NCI-H526 (cell line): ENCODE data around the gene QSER1.
"Not testable (repeated sequence)": the region's sequence is repeated elsewhere in the genome, so short reads cannot be mapped to it uniquely, and the experiment has no call there.

Experiments used
- DNase-seq, 2 experiments: peaks; one replicate each; lab custom pipeline; 2025; lab: John Stamatoyannopoulos, UW

The QSER1 gene

DNA sequence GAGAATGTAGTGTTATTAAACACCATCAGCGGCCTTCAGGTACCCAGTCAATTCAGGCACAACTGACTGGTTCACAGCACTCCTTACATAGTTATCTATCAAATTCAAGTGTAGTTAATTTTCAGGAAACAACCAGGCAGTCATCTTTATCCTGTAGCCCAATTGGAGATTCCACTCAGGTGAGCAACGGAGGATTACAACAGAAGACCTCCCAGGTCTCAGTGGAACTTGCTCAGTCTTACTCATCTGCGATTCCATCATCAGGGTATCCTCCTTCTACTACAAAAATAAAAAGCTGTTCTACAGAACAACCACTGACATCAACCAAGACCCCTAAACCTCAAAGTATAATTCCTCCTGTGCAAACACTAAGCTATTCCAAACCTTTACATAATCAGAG lies 39.6 kb downstream of the QSER1 start:
- DNase-seq, result no peak

DNA sequence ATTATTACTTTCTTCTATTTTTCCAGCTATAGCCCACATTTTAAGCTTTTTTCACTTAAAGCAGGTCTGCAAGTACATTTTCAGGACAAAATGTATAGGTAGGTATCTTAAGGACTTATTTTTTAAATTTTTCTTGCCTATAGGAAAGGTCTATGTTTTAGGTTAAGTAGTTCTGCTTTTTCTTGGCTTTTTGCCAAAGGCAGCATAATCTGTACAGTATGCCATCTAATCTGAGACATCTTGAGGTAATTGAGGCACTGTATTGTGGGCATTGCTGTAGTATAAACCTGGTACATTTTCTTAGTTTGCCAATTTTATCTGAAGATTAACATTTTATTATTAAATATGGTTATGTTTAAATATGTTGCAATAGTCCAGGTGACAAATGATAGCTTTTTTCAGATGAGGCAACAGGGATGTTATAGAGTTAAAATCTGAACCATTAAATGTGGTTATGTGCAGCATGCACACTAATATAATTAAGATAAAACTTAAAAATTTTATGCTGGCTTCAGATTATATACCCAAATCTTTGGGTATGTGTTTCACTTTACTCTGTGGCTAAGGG lies 42.9 kb downstream of the QSER1 start:
- DNase-seq, result no peak

GRCh38 chr11:32936178-32936577 lies 43.6 kb downstream of the QSER1 start:
- DNase-seq, result not testable (repeated sequence)

DNA sequence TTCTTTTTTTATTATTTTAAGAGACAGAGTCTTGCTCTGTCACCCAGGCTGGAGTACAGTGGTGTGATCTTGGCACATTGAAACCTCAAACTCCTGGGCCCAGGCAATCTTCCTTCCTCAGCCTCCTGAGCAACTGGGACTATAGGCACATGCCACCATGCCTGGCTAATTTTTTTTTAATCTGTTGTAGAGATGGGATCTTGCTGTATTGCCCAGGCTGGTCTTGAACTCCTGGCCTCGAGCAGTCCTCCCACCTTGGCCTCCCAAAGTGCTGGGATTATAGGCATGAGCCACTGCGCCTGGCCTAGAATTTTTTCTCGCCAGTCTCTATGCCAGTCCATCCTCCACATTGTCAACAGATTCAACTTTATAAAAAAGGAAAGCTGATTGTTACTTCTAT lies 44.7 kb downstream of the QSER1 start:
- DNase-seq, result not testable (repeated sequence)

- DNase-seq, result no peak
Observed at GRCh38 chr11:32939046-32939445, 46.4 kb downstream of the QSER1 start.

DNA sequence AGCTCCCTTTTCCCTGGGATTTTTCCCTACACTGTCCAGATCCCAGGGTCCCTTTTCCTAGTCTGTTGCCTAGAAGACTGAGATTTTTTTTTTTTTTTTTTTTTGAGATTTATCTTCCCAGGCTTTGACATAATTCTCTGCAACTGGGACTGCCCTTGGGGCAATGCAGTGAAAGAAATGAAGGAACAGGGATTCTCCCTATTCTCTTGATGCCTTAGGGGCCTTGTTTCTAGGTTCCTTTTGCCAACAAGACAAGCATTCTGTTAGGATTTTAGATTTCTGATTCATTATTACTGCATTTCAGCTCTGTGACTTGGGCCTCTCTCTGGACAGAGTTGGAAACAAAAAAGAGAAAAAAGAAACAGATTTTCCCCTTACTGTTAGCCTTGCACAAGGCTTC lies 47.3 kb downstream of the QSER1 start:
- DNase-seq, result no peak

GRCh38 chr11:32940865-32941264 lies 48.3 kb downstream of the QSER1 start:
- DNase-seq, result no peak

DNA sequence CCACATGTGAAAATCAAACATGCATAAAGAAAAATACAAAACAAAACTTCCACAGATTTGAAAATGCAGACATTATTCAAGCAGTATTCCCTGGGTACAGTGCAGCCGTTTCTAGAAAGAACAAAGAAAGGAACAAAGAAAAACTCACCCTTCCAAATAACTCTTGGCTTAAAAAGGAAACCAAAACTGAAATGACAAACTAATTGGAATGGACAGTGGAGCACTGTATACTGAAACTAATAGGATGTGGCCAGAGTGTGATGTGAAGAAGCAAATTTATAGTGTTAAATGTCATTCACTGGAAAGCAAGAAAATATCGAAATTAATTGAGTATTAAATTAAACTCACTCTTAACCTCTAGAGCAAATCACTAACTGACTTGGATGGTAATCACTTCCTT lies 55.4 kb downstream of the QSER1 start:
- no peak for DNase-seq

DNA sequence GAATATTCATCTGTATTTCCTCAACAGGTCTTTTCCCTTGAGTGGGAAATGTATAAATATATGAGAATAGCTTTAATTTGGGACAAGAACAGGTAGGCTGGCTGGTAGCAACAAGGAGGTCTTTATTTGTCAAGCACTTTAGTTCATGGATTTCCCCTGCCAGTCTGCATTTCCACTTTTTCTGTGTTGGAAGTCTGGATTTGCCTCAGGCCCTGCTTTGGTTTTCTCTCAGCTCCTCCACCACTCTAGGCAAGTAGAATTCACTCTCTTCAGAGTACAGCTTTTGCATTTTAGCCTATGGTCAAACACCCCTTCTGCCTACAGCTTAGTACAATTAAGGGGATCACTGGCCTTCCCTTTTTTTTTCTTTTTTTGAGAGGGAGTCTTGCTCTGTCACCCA lies 57.1 kb downstream of the QSER1 start:
- DNase-seq, result no peak

GRCh38 chr11:32952421-32952820 lies 59.8 kb downstream of the QSER1 start:
- no peak for DNase-seq

DNA sequence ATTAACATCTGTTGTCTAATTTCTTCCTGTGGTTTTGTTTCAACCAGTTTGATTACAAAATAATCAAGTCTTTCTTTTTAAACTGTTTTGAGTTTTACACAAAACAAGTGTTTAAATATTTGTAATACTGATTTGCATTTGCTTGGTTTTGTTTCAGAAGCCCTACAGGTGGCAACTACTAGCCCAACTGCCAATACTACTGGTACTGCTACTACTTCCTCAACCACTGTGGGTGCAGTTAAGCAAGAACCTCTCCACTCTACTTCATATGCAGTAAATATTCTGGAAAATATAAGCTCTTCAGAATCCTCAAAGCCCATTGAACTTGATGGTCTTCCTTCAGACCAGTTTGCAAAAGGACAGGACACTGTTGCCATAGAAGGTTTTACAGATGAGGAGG lies 61.1 kb downstream of the QSER1 start:
- DNase-seq, result peak; percentile 33 to 38

DNA sequence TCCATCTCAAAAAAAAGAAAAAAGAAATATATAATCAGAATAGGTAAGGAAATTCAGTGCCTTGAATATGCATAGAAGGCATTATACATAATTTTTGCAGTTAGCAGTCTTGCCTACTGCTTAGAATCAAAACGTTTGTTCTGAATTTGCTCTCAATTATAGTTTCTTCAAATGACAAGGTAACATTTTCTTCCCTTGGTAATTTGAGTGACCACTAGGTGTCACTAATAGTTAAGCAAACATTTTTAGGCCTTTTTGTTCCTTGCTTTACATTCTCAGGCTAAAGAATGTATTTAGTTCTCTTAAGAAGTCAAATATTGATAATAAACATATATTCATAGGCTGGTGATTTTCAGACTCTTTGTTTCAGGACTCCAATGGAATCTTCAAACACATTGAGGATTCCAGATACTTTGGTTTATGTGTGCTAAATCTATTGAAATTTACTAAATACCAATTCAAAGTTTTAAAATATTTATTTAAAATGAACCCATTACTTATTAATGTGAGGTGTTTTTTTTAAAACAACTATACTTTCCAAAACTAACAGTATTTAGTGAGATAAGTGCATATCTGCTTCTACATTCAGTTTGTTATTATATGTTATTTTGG lies 68.0 kb downstream of the QSER1 start:
- DNase-seq, result peak; percentile 67 to 81

DNA sequence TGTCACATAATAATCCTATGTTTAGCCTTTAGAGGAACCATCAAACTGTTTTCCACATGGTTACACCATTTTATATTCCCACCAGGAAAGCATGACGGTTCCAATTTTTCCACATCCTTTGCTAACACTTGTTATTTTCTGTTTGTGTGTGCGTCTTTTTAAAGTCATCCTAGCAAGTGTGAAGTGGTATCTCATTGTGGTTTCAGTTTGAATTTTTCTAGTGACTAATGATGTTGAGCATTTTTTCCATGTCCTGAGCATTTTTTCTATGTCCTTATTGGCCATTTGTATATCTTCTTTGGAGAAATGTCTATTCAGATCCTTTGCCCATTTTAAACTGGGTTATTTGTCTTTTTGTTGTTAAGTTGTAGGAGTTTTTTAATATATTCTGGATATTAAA lies 69.4 kb downstream of the QSER1 start:
- no peak for DNase-seq

DNA sequence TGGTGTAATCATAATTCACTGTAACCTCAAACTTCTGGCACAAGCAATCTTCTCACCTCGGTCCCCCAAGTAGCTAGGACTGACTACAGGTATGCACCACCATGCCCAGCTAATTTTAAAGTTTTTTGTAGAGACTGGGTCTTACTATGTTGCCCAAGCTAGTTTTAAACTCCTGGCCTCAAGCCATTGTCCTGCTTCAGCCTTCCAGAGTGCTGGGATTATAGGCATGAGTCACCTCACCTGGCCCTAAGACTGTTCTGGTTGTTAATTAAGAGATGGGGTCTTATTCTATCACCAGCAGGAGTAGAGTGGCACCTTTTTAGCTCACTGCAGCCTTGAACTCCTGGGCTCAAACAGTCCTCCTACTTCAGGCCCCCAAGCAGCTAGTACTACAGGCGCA lies 71.1 kb downstream of the QSER1 start:
- DNase-seq, result no peak

- DNase-seq, result no peak
Observed at GRCh38 chr11:32968541-32968940, 75.9 kb downstream of the QSER1 start.

GRCh38 chr11:32972233-32972632 lies 79.6 kb downstream of the QSER1 start:
- not testable (repeated sequence) for DNase-seq

- no peak for DNase-seq
Observed at GRCh38 chr11:32972781-32973180, 80.2 kb downstream of the QSER1 start.

- no peak for DNase-seq
Observed at GRCh38 chr11:32982626-32983025, 90.0 kb downstream of the QSER1 start.

GRCh38 chr11:32983506-32983905 lies 90.9 kb downstream of the QSER1 start:
- no peak for DNase-seq

GRCh38 chr11:32985600-32985999 lies 93.0 kb downstream of the QSER1 start:
- no peak for DNase-seq

DNA sequence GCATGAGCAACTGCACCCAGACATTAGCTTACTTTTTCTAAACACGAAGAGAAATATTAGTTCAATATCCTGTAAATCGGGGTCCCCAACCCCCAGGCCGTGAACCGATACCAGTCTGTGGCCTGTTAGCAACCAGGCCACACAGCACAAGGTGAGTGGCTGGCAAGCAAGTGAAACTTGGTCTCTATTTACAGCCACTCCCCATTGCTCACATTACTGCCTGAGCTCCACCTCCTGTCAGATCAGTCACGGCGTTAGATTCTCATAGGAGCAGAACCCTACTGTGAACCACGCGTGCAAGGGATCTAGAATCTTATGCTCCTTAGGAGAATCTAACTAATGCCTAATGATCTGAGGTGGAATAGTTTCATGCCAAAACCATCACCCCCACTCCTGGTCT lies 95.2 kb downstream of the QSER1 start:
- no peak for DNase-seq

DNA sequence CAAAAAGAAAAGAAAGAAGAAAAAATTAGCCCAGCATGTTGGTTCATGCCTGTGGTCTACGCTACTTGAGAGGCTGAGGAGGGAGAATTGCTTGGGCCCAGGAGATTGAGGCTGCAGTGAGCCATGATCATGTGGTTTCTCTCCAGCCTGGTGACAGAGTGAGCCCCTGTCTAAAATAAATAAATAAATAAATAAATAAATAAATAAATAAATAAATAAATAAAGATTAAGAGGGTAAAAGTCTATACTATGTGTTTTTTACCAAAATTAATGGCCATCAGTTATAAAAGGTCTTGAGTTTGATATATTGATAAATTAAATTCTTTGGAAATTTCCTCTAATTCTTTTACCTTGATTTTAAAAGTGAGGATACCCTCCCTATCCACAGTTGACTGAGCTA lies 97.9 kb downstream of the QSER1 start:
- no peak for DNase-seq

DNA sequence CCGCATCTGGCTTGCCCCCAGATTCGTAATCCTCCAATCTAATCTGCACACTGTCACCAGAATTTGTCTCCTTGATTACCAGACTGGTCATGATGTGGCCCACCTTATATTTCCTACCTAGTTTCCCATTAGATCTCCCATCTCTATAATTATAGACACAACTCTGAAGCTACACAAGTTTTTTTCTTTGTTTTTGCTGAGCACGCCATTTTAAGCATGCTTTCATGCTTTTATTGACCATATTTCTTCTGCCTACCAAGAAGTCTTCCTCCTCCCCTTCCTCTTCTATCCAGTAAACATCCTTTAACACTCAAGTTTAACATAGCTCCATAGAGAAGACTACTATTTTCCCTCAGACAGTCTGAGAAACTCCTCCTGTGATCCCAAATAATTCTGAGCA lies 98.8 kb downstream of the QSER1 start:
- DNase-seq, result no peak

DNA sequence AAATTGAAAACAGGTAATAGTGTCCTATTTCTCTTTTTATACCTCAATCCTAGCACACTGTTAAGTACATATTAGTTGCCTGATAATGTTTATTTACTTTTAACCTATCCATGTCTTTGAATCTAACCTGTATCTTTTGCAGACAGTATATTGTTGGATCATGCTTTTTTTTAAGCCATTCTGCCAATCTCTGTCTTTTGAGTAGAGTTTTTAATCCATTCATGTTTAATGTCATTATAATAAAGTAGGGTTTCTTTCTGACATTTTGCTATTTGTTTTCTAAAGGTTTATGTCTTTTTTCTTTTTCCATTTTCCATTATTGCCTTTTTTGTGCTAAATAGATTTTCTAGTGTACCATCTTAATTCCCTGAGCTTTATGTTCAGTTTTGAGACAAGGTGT lies 99.3 kb downstream of the QSER1 start:
- DNase-seq, result no peak
